ENCODE measurements around the gene HES1.

The HES1 gene

DNA sequence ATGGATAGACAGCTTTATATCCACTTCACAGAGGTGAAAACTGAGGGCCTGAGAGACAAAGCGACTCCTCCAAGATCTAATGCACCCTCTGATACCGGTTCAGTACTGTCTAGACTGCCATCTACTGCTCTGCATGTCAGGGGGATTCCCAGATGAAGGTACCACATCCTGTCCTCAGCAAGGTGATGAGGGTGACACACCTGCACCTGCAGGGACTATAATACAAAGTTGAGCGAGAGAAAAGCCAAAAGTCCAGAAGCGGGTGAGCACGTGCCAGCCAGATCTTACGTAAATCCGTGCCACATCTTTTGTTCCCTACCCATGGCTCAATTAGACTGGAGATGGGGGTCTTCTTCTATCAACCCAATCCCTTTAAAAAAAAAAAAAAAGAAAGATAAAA, 32.4 kb upstream of the HES1 start:
- DNase-seq: peak; percentile 20

DNA sequence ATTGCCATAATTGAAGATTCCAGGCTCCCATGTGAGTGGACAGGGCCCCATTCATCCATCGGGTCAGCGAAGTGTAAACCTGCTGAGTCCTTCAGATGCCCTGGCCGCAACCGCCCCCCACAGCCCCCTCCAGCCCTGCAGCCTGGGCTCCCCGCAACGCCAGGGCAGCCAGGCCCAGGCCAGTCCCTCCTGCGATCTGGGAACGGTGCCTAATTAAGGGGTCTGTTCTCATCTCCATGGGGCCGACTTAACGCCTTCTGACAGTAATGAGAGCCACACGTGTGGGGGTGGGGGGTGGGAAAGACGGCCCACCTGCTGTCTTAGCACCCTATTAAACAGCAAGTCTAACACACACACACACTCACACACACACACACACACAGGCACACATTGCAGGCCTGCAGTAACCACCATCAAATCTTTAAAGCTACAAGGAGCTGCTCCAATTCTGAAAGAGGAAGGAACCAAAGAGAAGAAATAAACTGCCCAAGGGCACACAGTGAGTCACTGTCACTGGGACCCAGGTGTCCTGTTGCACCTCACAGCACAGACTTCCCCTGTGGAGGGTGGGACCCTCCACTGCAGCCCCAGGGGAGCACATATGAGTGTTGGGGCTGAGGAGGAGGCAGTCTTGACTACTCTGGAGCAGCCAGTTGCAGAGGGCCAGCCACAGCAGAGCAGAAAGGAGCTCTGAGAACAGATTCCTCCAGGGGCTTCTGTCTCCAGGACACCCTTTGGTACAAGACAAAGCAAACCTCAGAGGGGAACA, 31.8 kb upstream of the HES1 start:
- no peak for DNase-seq

- no peak for DNase-seq
These were observed 30.7 kb upstream of the HES1 start for GRCh38 chr3:194105292-194105691.

DNA sequence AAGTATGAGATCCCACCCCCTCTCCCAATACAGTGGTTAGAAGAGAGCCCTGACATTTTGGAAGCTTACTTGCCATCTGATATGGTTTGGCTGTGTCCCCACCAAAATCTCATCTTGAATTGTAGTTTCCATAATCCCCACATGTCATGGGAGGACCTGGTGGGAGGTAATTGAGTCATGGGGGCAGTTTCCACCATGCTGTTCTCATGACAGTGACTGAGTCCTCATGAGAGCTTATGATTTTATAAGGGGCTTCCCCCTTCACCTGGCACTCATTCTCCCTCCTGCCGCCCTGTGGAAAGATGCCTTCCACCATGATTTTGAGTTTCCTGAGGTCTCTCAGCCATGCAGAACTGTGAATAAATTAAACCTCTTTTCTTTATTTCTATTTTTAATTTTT, 28.8 kb upstream of the HES1 start:
- peak; percentile 49 for DNase-seq

GRCh38 chr3:194109192-194109863, 26.6 kb upstream of the HES1 start:
- no peak for DNase-seq

- no peak for DNase-seq
These were observed 25.5 kb upstream of the HES1 start for GRCh38 chr3:194110483-194110882.

- DNase-seq: no peak
These were observed 24.6 kb upstream of the HES1 start for GRCh38 chr3:194111336-194111735.

DNA sequence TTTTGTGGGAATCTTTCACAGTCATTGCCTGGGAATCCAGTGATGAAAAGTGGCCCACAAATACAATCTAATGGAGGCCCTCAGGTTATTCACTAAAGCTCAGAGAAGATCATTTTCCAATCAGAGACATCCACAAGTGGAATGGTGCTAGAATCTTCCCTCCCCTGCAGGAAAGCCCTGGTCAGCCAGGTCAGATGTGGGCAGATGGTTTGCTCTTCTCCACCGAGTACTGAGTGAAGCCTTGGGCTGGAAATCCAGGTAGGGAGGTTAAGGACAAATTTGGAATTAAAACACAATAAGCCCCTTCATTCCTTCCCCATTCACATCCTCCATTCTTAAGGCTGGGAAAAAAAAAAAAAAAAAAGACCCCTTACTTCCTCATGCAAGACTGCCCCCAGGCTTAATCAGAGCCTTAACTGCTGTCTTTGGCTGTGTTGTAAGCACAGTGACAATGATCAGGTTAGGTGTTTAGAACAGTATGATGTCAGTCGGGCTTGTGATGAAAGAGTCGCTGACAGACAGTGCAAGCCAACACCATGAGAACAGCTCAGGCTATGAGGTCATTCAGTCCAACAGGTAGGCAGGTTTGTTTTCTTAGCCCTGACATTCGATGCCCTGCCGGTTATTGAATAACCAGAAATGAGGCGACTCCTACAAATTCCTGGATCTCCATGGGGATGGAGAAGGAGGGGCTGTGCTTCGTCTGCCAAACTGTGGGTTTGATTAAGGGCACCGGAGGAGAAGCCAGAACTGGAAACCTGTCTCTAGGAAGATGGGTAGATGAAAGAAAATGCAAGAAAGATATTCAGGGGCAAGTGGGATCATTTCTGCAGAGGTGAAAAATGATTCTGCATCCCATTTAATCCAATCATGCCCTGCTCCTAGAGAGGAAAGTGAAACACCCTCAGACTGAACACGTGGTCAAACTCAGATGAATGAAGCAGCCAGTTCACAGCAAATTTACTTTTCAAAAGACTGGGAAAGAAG, 23.5 kb upstream of the HES1 start:
- no peak for DNase-seq

- DNase-seq: no peak
These were observed 21.8 kb upstream of the HES1 start for GRCh38 chr3:194114123-194114522.

- DNase-seq: no peak
These were observed 18.7 kb upstream of the HES1 start for GRCh38 chr3:194117104-194117845.

DNA sequence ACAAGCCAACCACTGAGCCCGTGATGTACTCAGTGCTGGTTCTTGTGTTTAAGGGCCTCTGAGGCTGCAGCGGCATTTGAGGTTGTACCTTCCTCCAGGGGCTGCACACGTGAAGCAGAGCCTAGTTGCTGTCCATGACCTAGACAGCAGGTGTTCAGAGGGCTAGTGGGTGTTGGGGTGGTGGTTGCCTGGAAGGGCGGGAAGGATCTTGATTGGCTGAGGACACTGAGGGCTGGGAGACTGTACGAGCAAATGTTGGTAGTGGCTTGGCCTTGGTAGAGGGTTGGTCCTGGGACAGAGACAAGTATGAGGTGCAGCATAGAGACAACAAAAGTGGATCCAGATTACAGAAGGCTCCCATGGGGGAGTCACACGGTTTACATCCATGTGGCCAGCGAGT, 17.0 kb upstream of the HES1 start:
- DNase-seq: no peak

- no peak for DNase-seq
These were observed 15.9 kb upstream of the HES1 start for GRCh38 chr3:194119831-194120590.

GRCh38 chr3:194120789-194121770, 14.9 kb upstream of the HES1 start:
- DNase-seq: no peak

DNA sequence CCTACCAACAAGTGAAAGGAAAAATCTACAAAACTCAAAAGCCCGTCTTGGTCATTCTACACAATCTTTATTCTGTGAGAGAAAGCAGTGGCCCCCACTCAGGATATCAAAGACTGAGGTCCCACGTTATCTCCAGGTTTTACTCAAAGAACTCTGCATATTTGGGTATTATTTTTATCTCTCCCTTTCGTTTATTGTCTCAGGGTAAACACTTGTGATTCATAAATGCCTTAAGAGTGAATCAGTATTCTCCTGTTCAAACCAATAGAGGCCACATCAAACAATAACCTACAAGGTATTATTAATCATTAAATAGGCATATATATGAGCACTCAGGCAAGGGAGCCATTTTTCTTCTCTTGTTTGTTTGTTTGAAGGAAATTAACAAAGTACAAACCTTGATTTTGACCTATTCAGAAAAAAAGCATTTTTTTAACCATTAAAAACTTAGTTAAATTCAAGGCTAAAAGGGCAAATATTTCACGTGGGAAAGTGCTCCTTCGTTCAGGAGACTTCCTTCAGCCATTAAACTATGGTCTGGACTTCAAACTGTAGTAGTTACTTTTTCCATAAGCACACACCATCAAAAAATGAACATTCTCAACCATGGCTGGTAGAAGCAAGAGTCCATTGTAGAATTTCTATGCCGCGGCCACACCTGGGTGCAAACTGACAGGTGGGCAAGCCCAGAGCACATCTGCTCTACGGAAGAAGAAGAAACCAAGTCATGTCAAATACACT, 13.9 kb upstream of the HES1 start:
- DNase-seq: no peak

GRCh38 chr3:194123726-194124125, 12.2 kb upstream of the HES1 start:
- DNase-seq: no peak

GRCh38 chr3:194124193-194124592, 11.8 kb upstream of the HES1 start:
- DNase-seq: no peak

DNA sequence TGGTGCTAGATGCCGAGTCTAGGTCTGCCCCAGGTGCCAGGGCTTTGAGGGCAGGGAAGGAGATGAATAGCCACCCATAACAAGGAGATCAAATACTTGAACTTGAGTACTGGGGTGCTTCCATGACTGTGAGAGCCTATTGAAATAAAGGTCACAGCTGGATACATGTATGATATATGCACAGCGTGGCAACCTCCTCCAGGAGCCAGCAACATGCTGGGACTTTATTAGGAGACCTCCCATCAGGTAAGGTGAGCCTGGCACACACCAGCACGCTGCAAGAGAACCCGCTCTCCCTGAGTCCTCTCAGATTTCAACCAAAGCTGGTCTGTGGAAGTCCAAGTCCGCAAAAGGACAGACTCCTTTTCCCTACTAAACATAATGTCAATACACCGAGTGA, 10.5 kb upstream of the HES1 start:
- no peak for DNase-seq

DNA sequence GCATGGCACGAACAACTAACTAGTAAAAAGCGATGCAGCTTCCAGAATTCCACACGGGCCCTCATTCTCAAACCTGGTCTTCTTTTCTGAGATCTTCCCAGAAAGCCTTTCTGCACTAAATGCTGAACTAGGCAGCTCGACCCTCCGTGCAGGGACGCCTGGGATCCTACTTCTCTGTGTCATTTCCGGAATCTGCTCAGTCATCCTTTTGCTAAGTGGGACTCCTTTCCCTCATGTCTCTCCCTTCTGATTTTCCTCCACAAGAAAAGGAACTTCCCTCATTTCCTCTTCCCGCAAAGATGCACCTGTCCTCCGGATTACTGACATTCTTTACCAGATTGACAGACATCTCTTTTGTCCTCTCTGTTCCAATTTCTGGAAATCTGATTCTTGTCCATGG, 9.2 kb upstream of the HES1 start:
- no peak for DNase-seq

- DNase-seq: no peak
These were observed 7.6 kb upstream of the HES1 start for GRCh38 chr3:194128202-194128918.
